CD4-positive, CD25-positive, alpha-beta regulatory T cell (primary cell): ENCODE data around the gene GJC2. TPM values are rescaled to one million over a fixed set of nuclear protein-coding genes. Genes with fewer than 3 reads are reported as not detected.
"Not testable (repeated sequence)": the region's sequence is repeated elsewhere in the genome, so short reads cannot be mapped to it uniquely, and the experiment has no call there.

Experiments
- ATAC-seq, 2 donors: fragments of 150-1000 bp; cut with Tn5 transposase; one replicate each; pipeline ENCODE4 v1.10.0; 2021; ENCODE audit warnings: low read depth in 2 of 2, moderate number of reproducible peaks in 2 of 2, moderate library complexity in 1 of 2
- DNase-seq, 3 donors: peaks; one replicate each; pipeline versions ENCODE4 v3.0.0 to v3.0.0-alpha.2; 2012 to 2022; ENCODE audit warnings: mixed read lengths in 1 of 3
- H3K27ac ChIP-seq: one replicate; pipeline ENCODE4 v1.7.0; 2013; ENCODE audit warnings: mild to moderate bottlenecking, low read length; ENCODE audit not compliant: insufficient read depth, poor library complexity, severe bottlenecking
- H3K27me3 ChIP-seq: one replicate; pipeline ENCODE4 v1.7.0; 2013; ENCODE audit warnings: low read length; ENCODE audit not compliant: control insufficient read depth, insufficient read depth
- H3K36me3 ChIP-seq: one replicate; pipeline ENCODE4 v1.7.0; 2013; ENCODE audit warnings: mild to moderate bottlenecking, low read length, moderate library complexity; ENCODE audit not compliant: control insufficient read depth, insufficient read depth
- H3K4me1 ChIP-seq: 2 replicates; pipeline ENCODE4 v1.7.0; 2013; ENCODE audit warnings: mild to moderate bottlenecking, low read length; ENCODE audit not compliant: insufficient read depth, control insufficient read depth, poor library complexity, severe bottlenecking
- H3K4me3 ChIP-seq: one replicate; pipeline ENCODE4 v1.7.0; 2013; ENCODE audit warnings: low read depth, mild to moderate bottlenecking, low read length, moderate library complexity
- H3K9me3 ChIP-seq, 2 experiments: 1 replicate in 1 of 2; 2 replicates in 1 of 2; pipeline ENCODE4 v1.7.0; 2013; ENCODE audit warnings: low read length in 2 of 2, mild to moderate bottlenecking in 1 of 2, moderate library complexity in 1 of 2; ENCODE audit not compliant: control insufficient read depth in 2 of 2
- H3K27ac Mint-ChIP-seq, 3 donors: one replicate each; pipeline ENCODE4 v1.8.0; 2020 to 2022; ENCODE audit warnings: mild to moderate bottlenecking in 3 of 3, mixed read lengths in 3 of 3, moderate library complexity in 2 of 3
- H3K27me3 Mint-ChIP-seq: one replicate; pipeline ENCODE4 v1.8.0; 2022; ENCODE audit warnings: mild to moderate bottlenecking, mixed read lengths
- H3K36me3 Mint-ChIP-seq: one replicate; pipeline ENCODE4 v1.8.0; 2020; ENCODE audit warnings: mixed read lengths
- H3K4me1 Mint-ChIP-seq, 4 donors: one replicate each; pipeline ENCODE4 v1.8.0; 2020 to 2022; ENCODE audit warnings: mixed read lengths in 4 of 4, mild to moderate bottlenecking in 1 of 4
- H3K4me3 Mint-ChIP-seq, 4 donors: one replicate each; pipeline ENCODE4 v1.8.0; 2020 to 2022; ENCODE audit warnings: mild to moderate bottlenecking in 4 of 4, mixed read lengths in 4 of 4, moderate library complexity in 3 of 4
- H3K9me3 Mint-ChIP-seq, 7 donors: one replicate each; pipeline ENCODE4 v1.8.0; 2020 to 2022; ENCODE audit warnings: mixed read lengths in 7 of 7, mild to moderate bottlenecking in 3 of 7, moderate library complexity in 2 of 7
- polyA plus RNA-seq, 4 donors: library from polyadenylated mRNA; unstranded; fragments of 300-500 nt; fragmentation: Illumina TruSeq; gene quantifications; one replicate each; pipeline ENCODE4 v1.2.3, GENCODE V29; 2021
- total RNA-seq: library from RNA; stranded (reverse); gene quantifications from one replicate; pipeline ENCODE4 v1.2.3, GENCODE V29; 2022

The GJC2 gene
- total and polyA plus RNA-seq, 5 donors from 2014 or later, result 2.8 TPM; not detected in 4

- ATAC-seq (no peak), DNase-seq (no peak)
- H3K27me3 Mint-ChIP-seq, result no peaks in the 10 kb centered on the region
- H3K27ac Mint-ChIP-seq, result no peak overlapping the region
- H3K4me1 Mint-ChIP-seq, result peaks cover 2 to 17% (median 7%) of the 10 kb centered on the region in 4 donors
- Histone ChIP-seq H3K4me3 (no peak overlapping the region), H3K9me3 (no peaks in the 10 kb centered on the region), H3K4me1 (peaks cover 9% of the 10 kb centered on the region), H3K27ac (no peak overlapping the region), H3K36me3 (no peaks in the 10 kb centered on the region), H3K27me3 (no peaks in the 10 kb centered on the region)
- no peaks in the 10 kb centered on the region for H3K36me3 Mint-ChIP-seq
- H3K4me3 Mint-ChIP-seq, result peak overlapping the region in 1 of 4 donors; percentile 21
- H3K9me3 Mint-ChIP-seq, result peaks cover 0 to 1% (median 0%) of the 10 kb centered on the region in 7 donors
Observed at GRCh38 chr1:228180959-228181644, 31.4 kb downstream of the GJC2 start.

- peaks cover 2 to 17% (median 8%) of the 10 kb centered on the region in 4 donors for H3K4me1 Mint-ChIP-seq
- no peaks in the 10 kb centered on the region for H3K9me3 ChIP-seq
- peaks cover 0 to 1% (median 0%) of the 10 kb centered on the region in 7 donors for H3K9me3 Mint-ChIP-seq
- DNase-seq (no peak), ATAC-seq (no peak)
- H3K27me3 Mint-ChIP-seq, result no peaks in the 10 kb centered on the region
- no peak overlapping the region for H3K27ac ChIP-seq
- no peaks in the 10 kb centered on the region for H3K27me3 ChIP-seq
- H3K36me3 Mint-ChIP-seq, result no peaks in the 10 kb centered on the region
- no peak overlapping the region for H3K27ac Mint-ChIP-seq
- H3K36me3 ChIP-seq, result no peaks in the 10 kb centered on the region
- H3K4me3 Mint-ChIP-seq, result no peak overlapping the region
- H3K4me1 ChIP-seq, result peaks cover 12% of the 10 kb centered on the region
- no peak overlapping the region for H3K4me3 ChIP-seq
Observed at GRCh38 chr1:228181645-228182034, 31.9 kb downstream of the GJC2 start.

GRCh38 chr1:228182296-228183030 is 32.7 kb downstream of the GJC2 start:
- peaks cover 0 to 1% (median 0%) of the 10 kb centered on the region in 7 donors for H3K9me3 Mint-ChIP-seq
- Histone ChIP-seq H3K27ac (no peak overlapping the region), H3K27me3 (no peaks in the 10 kb centered on the region), H3K36me3 (no peaks in the 10 kb centered on the region), H3K9me3 (no peaks in the 10 kb centered on the region), H3K4me3 (no peak overlapping the region), H3K4me1 (peaks cover 12% of the 10 kb centered on the region)
- peak overlapping the region in 1 of 3 donors; percentile 20 for H3K27ac Mint-ChIP-seq
- ATAC-seq, result no peak
- no peak for DNase-seq
- peaks cover 2 to 16% (median 8%) of the 10 kb centered on the region in 4 donors for H3K4me1 Mint-ChIP-seq
- H3K27me3 Mint-ChIP-seq, result no peaks in the 10 kb centered on the region
- H3K4me3 Mint-ChIP-seq, result no peak overlapping the region
- no peaks in the 10 kb centered on the region for H3K36me3 Mint-ChIP-seq

- Histone ChIP-seq H3K36me3 (no peaks in the 10 kb centered on the region), H3K9me3 (no peaks in the 10 kb centered on the region), H3K27ac (no peak overlapping the region), H3K4me3 (no peak overlapping the region), H3K27me3 (no peaks in the 10 kb centered on the region), H3K4me1 (peaks cover 12% of the 10 kb centered on the region)
- Mint-ChIP-seq H3K4me3 (no peak overlapping the region), H3K9me3 (peaks cover 0 to 6% (median 0%) of the 10 kb centered on the region in 7 donors), H3K4me1 (peaks cover 2 to 11% (median 8%) of the 10 kb centered on the region in 4 donors), H3K36me3 (no peaks in the 10 kb centered on the region), H3K27ac (no peak overlapping the region), H3K27me3 (no peaks in the 10 kb centered on the region)
- DNase-seq, result no peak
- no peak for ATAC-seq
Observed at GRCh38 chr1:228184152-228184551, 34.4 kb downstream of the GJC2 start.

- Histone ChIP-seq H3K36me3 (no peaks in the 10 kb centered on the region), H3K4me1 (peaks cover 12% of the 10 kb centered on the region), H3K27ac (no peak overlapping the region), H3K4me3 (no peak overlapping the region), H3K9me3 (no peaks in the 10 kb centered on the region), H3K27me3 (no peaks in the 10 kb centered on the region)
- Mint-ChIP-seq H3K27ac (peak overlapping the region in 2 of 3 donors; percentile 32 to 71), H3K36me3 (no peaks in the 10 kb centered on the region), H3K27me3 (no peaks in the 10 kb centered on the region), H3K4me1 (peaks cover 2 to 11% (median 6%) of the 10 kb centered on the region in 4 donors), H3K4me3 (peak overlapping the region in 3 of 4 donors; percentile 36 to 78 (median 48)), H3K9me3 (peaks cover 0 to 6% (median 0%) of the 10 kb centered on the region in 7 donors)
- peak; percentile 69 to 86 for ATAC-seq
- peak in 2 of 3 donors; percentile 49 to 50 for DNase-seq
Observed at GRCh38 chr1:228185641-228185965, 35.9 kb downstream of the GJC2 start.

GRCh38 chr1:228188249-228188648 is 38.5 kb downstream of the GJC2 start:
- H3K36me3 Mint-ChIP-seq, H3K4me3 ChIP-seq, H3K9me3 ChIP-seq, H3K36me3 ChIP-seq, DNase-seq, H3K27me3 ChIP-seq, H3K4me3 Mint-ChIP-seq, H3K27me3 Mint-ChIP-seq, ATAC-seq, H3K27ac ChIP-seq, H3K9me3 Mint-ChIP-seq: not testable (repeated sequence)
- H3K27ac Mint-ChIP-seq, result peak overlapping the region in 1 of 3 donors; percentile 2
- H3K4me1 ChIP-seq, result peaks cover 12% of the 10 kb centered on the region
- peaks cover 2 to 11% (median 6%) of the 10 kb centered on the region in 4 donors for H3K4me1 Mint-ChIP-seq

GRCh38 chr1:228190182-228190581 is 40.5 kb downstream of the GJC2 start:
- Mint-ChIP-seq H3K27me3 (no peaks in the 10 kb centered on the region), H3K9me3 (peaks cover 0 to 6% (median 0%) of the 10 kb centered on the region in 7 donors)

More at GRCh38 chr1:228190182-228190581, 40.5 kb downstream of the GJC2 start:
- Histone ChIP-seq H3K36me3 (no peaks in the 10 kb centered on the region), H3K4me3 (no peak overlapping the region), H3K27ac (no peak overlapping the region), H3K4me1 (peaks cover 12% of the 10 kb centered on the region), H3K27me3 (no peaks in the 10 kb centered on the region), H3K9me3 (no peaks in the 10 kb centered on the region)
- Mint-ChIP-seq H3K4me1 (peaks cover 2 to 11% (median 6%) of the 10 kb centered on the region in 4 donors), H3K36me3 (peaks cover 3% of the 10 kb centered on the region), H3K27ac (no peak overlapping the region), H3K4me3 (no peak overlapping the region)
- ATAC-seq (no peak), DNase-seq (no peak)
